ENCODE results near the gene OR51T1. TPM values are rescaled to one million over a fixed set of nuclear protein-coding genes. Genes with fewer than 3 reads are reported as not detected.

Gene OR51T1
- total RNA-seq, 1 experiment from 2014 or later, result not detected

- no peak for DNase-seq (ENCODE audit: low read depth)
Measured at GRCh38 chr11:4926608-4927007, 44.9 kb downstream of the OR51T1 start.

Other genes with a start within 250 kb of the OR51T1 start
- not detected in 2 replicates for gene OR51D1, start 244.4 kb upstream of the OR51T1 start, total RNA-seq (2014; rRNA removed; shearing (Covaris generic))
- gene OR51E1, start 237.9 kb upstream of the OR51T1 start, total RNA-seq (2014; rRNA removed; shearing (Covaris generic)), result not detected in 2 replicates
- gene OR51E2, start 184.0 kb upstream of the OR51T1 start, total RNA-seq (2014; rRNA removed; shearing (Covaris generic)), result not detected in 2 replicates
- gene MMP26, start 177.1 kb upstream of the OR51T1 start, total RNA-seq (2014; rRNA removed; shearing (Covaris generic)), result not detected in 2 replicates
- not detected in 2 replicates for gene OR51F1, start 112.0 kb upstream of the OR51T1 start, total RNA-seq (2014; rRNA removed; shearing (Covaris generic))
- not detected in 2 replicates for gene OR52R1, start 77.5 kb upstream of the OR51T1 start, total RNA-seq (2014; rRNA removed; shearing (Covaris generic))
- gene OR51F2, start 60.6 kb upstream of the OR51T1 start, total RNA-seq (2014; rRNA removed; shearing (Covaris generic)), result not detected in 2 replicates
- not detected in 2 replicates for gene OR51S1, start 32.7 kb upstream of the OR51T1 start, total RNA-seq (2014; rRNA removed; shearing (Covaris generic))
- not detected in 2 replicates for gene OR51A7, start 21.9 kb downstream of the OR51T1 start, total RNA-seq (2014; rRNA removed; shearing (Covaris generic))
- not detected in 2 replicates for gene OR51G2, start 37.5 kb downstream of the OR51T1 start, total RNA-seq (2014; rRNA removed; shearing (Covaris generic))
- not detected in 2 replicates for gene OR51G1, start 42.4 kb downstream of the OR51T1 start, total RNA-seq (2014; rRNA removed; shearing (Covaris generic))
- not detected in 2 replicates for gene OR51A4, start 65.7 kb downstream of the OR51T1 start, total RNA-seq (2014; rRNA removed; shearing (Covaris generic))
- not detected in 2 replicates for gene OR51A2, start 73.8 kb downstream of the OR51T1 start, total RNA-seq (2014; rRNA removed; shearing (Covaris generic))
- gene OR51L1, start 113.0 kb downstream of the OR51T1 start, total RNA-seq (2014; rRNA removed; shearing (Covaris generic)), result not detected in 2 replicates
- not detected in 2 replicates for gene OR52J3, start 164.6 kb downstream of the OR51T1 start, total RNA-seq (2014; rRNA removed; shearing (Covaris generic))
- gene OR52E2, start 177.7 kb downstream of the OR51T1 start, total RNA-seq (2014; rRNA removed; shearing (Covaris generic)), result not detected in 2 replicates
- gene OR52E1, start 187.7 kb downstream of the OR51T1 start, total RNA-seq (2014; rRNA removed; shearing (Covaris generic)), result not detected in 2 replicates